ENCODE results near the gene SPATC1L.

DNA sequence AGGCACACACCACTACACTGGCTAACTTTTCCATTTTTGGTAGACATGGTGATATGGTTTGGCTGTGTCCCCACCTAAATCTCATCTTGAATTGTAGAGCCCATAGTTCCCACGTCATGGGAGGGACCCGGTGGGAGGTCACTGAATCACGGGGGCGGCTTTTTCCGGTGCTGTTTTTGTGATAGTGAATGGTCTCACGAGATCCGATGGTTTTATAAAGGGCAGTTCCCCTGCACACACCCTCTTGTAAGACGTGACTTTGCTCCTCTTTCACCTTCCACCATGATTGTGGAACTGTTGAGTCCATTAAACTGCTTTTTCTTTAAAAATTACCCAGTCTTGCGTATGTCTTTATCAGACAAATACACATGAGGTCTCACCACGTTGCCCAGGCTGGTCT, 27.6 kb downstream of the SPATC1L start:
- TF ChIP-seq, protein P1, sequence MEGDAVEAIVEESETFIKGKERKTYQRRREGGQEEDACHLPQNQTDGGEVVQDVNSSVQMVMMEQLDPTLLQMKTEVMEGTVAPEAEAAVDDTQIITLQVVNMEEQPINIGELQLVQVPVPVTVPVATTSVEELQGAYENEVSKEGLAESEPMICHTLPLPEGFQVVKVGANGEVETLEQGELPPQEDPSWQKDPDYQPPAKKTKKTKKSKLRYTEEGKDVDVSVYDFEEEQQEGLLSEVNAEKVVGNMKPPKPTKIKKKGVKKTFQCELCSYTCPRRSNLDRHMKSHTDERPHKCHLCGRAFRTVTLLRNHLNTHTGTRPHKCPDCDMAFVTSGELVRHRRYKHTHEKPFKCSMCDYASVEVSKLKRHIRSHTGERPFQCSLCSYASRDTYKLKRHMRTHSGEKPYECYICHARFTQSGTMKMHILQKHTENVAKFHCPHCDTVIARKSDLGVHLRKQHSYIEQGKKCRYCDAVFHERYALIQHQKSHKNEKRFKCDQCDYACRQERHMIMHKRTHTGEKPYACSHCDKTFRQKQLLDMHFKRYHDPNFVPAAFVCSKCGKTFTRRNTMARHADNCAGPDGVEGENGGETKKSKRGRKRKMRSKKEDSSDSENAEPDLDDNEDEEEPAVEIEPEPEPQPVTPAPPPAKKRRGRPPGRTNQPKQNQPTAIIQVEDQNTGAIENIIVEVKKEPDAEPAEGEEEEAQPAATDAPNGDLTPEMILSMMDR (conservative IDR thresholded peaks at IDR 0.05) = no peak
- no peak for TF ChIP-seq ZFX (IDR thresholded peaks at IDR 0.05)

All from C4-2B (cell line).